ENCODE measurements around the gene WARS2.
"Not testable (repeated sequence)": the region's sequence is repeated elsewhere in the genome, so short reads cannot be mapped to it uniquely, and the experiment has no call there.

GRCh38 chr1:119156761-119157160, 16.3 kb upstream of the WARS2 start:
- TF ChIP-seq POLR2A, CTCF (IDR thresholded peaks at IDR 0.05): not testable (repeated sequence)

All from esophagus squamous epithelium (tissue), 4 donors.